HS-5 (cell line): Measurements from ENCODE around the gene ZNF628.

Experiments
- DNase-seq: peaks from one replicate; pipeline ENCODE4 v3.0.0-alpha.2; 2012; ENCODE audit warnings: low read depth

The ZNF628 gene

GRCh38 chr19:55451163-55451964, 25.1 kb upstream of the ZNF628 start:
- no peak for DNase-seq

- no peak for DNase-seq
Measured at GRCh38 chr19:55451965-55452748, 24.3 kb upstream of the ZNF628 start.

GRCh38 chr19:55452749-55453346, 23.6 kb upstream of the ZNF628 start:
- DNase-seq, result no peak

GRCh38 chr19:55453511-55454260, 22.7 kb upstream of the ZNF628 start:
- no peak for DNase-seq

GRCh38 chr19:55454787-55455243, 21.6 kb upstream of the ZNF628 start:
- no peak for DNase-seq

GRCh38 chr19:55455576-55456235, 20.7 kb upstream of the ZNF628 start:
- DNase-seq, result no peak

GRCh38 chr19:55456347-55456746, 20.1 kb upstream of the ZNF628 start:
- DNase-seq, result no peak

GRCh38 chr19:55457683-55458457, 18.5 kb upstream of the ZNF628 start:
- no peak for DNase-seq

GRCh38 chr19:55459551-55459949, 16.9 kb upstream of the ZNF628 start:
- DNase-seq, result no peak

- DNase-seq, result no peak
Measured at GRCh38 chr19:55459950-55460657, 16.3 kb upstream of the ZNF628 start.

GRCh38 chr19:55460670-55461258, 15.7 kb upstream of the ZNF628 start:
- DNase-seq, result no peak

- DNase-seq, result peak; percentile 98
Measured at GRCh38 chr19:55461259-55461973, 15.0 kb upstream of the ZNF628 start, which contains the start of gene ISOC2. Gene ISOC2 (minus strand): TSS chr19:55461642. CDS start chr19:55456486, 5,156 bp downstream.

GRCh38 chr19:55461974-55462626, 14.3 kb upstream of the ZNF628 start:
- DNase-seq, result no peak

GRCh38 chr19:55462722-55463121, 13.7 kb upstream of the ZNF628 start:
- no peak for DNase-seq

GRCh38 chr19:55463583-55464031, 12.8 kb upstream of the ZNF628 start:
- DNase-seq, result no peak

GRCh38 chr19:55464039-55464661, 12.3 kb upstream of the ZNF628 start:
- no peak for DNase-seq

GRCh38 chr19:55464662-55465054, 11.8 kb upstream of the ZNF628 start, which contains the start of gene C19orf85:
Gene C19orf85 (minus strand): TSS chr19:55464751. CDS start chr19:55464554, 197 bp downstream.
- no peak for DNase-seq
